GOT3 (cell line): ENCODE data around the gene SIAH2.

Source experiments
- DNase-seq: peaks from one replicate; lab custom pipeline; 2025; ENCODE audit warnings: mixed read lengths; lab: John Stamatoyannopoulos, UW

Gene SIAH2

GRCh38 chr3:150733936-150734794, 28.8 kb downstream of the SIAH2 start:
- no peak for DNase-seq

GRCh38 chr3:150733373-150733935, 29.5 kb downstream of the SIAH2 start:
- no peak for DNase-seq

GRCh38 chr3:150729682-150730360, 33.1 kb downstream of the SIAH2 start:
- DNase-seq, result no peak

GRCh38 chr3:150727653-150728502, 35.1 kb downstream of the SIAH2 start:
- no peak for DNase-seq

- no peak for DNase-seq
These were observed 37.4 kb downstream of the SIAH2 start for GRCh38 chr3:150725548-150725947.

GRCh38 chr3:150723946-150724345, 39.0 kb downstream of the SIAH2 start:
- DNase-seq, result no peak

GRCh38 chr3:150722267-150722666, 40.7 kb downstream of the SIAH2 start:
- DNase-seq, result no peak

- no peak for DNase-seq
These were observed 41.5 kb downstream of the SIAH2 start for GRCh38 chr3:150721285-150722130.

GRCh38 chr3:150720444-150720843, 42.5 kb downstream of the SIAH2 start:
- DNase-seq, result no peak

GRCh38 chr3:150710097-150710496, 52.9 kb downstream of the SIAH2 start:
- no peak for DNase-seq

- peak; percentile 92 for DNase-seq
These were observed 59.1 kb downstream of the SIAH2 start, which contains the start of gene ERICH6 for GRCh38 chr3:150703756-150704344. Gene ERICH6, minus strand, starts transcription at chr3:150703920. Its CDS starts 22 bp downstream, at chr3:150703898.

GRCh38 chr3:150703299-150703755, 59.6 kb downstream of the SIAH2 start:
- no peak for DNase-seq

GRCh38 chr3:150699068-150699639, 63.8 kb downstream of the SIAH2 start:
- DNase-seq, result no peak

- no peak for DNase-seq
These were observed 65.3 kb downstream of the SIAH2 start for GRCh38 chr3:150697646-150698045.

GRCh38 chr3:150691414-150692040, 71.4 kb downstream of the SIAH2 start:
- DNase-seq, result no peak
